Measurements from ENCODE around the gene FLT3LG.
"Not testable (repeated sequence)": the region's sequence is repeated elsewhere in the genome, so short reads cannot be mapped to it uniquely, and the experiment has no call there.

FLT3LG gene

GRCh38 chr19:49463960-49464740, 9.9 kb upstream of the FLT3LG start:
- DNase-seq = no peak

- no peak for DNase-seq
Measured at GRCh38 chr19:49465371-49465770, 8.6 kb upstream of the FLT3LG start.

GRCh38 chr19:49468199-49468598, 5.8 kb upstream of the FLT3LG start:
- DNase-seq = no peak

DNA sequence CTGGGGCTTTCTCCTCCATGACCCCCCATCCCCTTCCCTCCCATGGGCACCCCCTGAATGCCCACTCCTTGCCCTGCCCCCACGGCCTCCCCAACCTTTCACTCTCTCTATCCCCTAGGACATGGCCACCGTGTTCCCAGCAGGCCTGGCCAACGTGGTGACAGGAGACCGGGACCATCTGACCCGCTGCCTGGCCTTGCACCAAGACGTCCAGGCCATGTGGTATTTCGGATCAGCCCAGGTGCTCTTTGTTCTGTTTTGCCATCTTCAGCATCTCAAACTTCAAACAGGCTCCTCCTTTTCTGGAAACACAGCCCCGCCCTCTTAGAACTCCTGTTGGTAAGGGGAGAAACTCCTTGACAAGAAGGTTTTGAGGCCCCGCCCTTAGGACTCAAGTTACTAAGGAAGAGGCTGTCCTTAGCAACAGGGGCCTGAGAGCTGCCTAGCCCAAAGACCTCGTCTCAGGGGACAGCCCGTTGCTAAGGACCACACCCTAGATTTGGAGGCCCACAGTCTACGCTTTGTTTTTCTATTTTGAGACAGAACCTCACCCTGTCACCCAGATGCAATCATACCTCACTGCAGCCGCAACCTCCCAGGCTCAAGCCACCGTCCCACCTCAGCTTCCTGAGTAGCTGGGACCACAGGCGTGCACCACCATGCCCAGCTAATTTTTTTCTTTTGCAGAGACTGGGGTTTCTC, 5.1 kb upstream of the FLT3LG start:
- DNase-seq = peak; percentile 75

DNA sequence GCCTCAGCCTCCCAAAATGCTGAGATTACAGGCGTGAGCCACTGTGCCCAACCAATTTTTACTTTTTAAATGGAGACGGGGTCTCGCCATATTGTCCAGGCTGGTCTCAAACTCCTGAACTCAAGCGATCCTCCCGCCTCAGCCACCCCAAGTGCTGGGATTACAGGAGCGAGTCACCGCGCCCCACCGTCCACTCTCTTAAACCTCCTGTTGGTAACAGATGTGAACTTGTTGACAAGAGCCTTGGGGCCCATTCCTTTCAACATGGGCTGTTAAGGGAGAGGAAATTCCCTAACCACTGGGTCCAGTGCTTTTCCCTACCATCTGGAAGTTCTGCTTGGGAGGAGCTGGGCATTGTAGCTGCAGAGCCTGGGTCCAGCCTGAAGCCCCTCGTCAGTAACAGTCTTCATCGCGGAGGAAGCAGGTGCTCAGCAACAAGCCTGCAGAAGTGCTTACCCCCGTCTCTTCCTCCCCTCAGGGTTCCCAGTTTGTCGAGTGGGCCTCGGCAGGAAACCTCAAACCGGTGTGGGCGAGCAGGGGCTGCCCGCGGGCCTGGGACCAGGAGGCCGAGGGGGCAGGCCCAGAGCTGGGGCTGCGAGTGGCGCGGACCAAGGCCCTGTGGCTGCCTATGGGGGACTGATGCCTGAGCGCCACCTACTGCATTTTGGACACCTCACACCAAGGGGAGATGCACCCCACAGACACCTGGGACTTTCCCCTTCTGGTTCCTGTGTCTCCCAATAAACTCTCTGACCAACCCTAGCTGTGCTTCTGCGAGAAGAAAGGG, 4.0 kb upstream of the FLT3LG start:
- no peak for DNase-seq

DNA sequence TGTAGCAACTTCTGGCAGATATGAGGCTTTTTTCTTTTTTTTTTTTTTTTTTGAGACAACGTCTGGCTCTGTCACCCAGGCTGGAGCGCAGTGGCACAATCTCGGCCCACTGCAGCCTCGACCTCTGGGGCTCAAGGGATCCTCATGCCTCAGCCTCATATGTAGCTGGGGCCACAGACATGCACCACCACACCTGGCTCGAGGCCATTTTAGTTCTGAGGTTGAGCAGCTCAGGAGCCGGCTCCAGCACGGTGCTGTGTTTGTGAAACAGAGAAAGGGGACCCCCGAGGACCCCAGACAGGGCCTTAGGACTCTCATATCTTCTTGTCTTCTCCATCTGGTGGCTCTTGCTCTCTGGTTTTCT, 3.4 kb upstream of the FLT3LG start:
- no peak for DNase-seq

DNA sequence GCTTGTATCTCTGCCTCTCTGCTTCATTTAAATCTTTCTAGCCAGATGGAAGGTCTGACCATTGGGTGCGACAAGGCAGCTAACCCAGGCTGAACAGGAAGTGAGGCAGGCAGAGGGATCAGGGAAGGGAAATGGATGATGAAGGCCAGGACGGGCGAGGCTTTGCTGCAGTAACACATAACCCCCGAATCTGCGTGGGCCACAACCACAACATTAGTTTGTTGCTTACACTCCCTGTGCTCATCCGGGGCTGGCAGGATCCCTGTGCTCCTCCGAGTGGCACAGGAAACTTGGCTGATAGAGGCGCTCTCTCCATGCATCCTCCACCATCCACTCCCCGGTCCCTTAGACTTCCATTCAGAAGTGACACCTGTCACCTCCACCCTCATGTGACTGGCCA, 1.1 kb upstream of the FLT3LG start:
- no peak for DNase-seq

- not testable (repeated sequence) for DNase-seq
Measured at GRCh38 chr19:49473501-49473867, 531 bp upstream of the FLT3LG start.

- DNase-seq = no peak
Measured at GRCh38 chr19:49474542-49474924, 518 bp downstream of the FLT3LG start.

DNA sequence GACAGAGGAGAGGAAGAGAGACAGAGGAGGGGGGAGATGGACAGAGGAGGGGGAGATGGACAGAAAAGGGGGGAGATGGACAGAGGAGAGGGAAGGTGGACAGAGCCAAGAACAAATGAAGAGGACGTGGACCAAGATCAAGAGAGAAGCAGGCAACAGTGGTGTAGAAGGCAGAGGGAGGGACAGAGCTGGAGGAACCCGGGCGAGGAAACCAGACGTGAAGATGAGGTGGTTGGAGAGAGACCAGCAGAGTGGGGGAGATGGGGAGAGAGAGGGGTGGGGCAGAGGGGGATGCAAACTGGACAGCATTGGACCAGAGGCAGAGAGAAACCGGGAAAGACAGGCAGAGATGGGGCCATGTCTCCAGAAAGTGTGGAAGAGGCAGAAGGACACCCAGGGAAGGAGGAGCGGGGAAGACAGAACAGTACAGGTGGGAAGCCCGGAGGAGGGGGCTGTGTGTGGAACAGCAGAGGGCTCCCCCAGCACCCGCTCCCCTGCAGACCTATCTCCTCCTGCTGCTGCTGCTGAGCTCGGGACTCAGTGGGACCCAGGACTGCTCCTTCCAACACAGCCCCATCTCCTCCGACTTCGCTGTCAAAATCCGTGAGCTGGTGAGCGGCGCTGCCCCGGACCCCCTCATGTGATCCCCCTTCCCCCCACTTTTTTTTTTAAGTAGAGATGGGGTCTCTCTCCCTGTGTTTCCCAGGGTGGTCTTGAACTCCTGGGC, 1.3 kb downstream of the FLT3LG start:
- DNase-seq = no peak

- DNase-seq = no peak
Measured at GRCh38 chr19:49475995-49476880, 2.2 kb downstream of the FLT3LG start.

GRCh38 chr19:49479975-49480628, 6.1 kb downstream of the FLT3LG start:
- no peak for DNase-seq

- no peak for DNase-seq
Measured at GRCh38 chr19:49481020-49481683, 7.1 kb downstream of the FLT3LG start.

DNA sequence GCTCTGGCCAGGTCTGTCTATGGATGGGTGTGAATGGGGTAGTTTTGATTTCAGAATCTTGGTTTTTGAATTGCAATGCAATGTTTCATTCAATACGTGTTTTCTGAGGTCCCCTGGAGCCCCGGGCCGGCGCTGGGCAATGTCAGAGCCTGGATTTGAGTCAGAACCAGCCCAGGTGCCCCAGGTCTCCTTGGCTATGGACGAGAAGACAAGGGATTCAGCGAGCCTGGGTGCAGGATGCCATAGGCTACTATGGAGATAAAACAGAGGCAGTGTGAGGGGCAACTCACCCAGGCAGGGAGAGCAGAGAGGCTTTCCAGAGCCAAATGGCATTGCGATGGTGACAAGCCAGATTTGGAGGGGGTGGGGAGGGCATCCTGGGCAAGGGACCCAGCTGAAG, 12.2 kb downstream of the FLT3LG start:
- no peak for DNase-seq

- no peak for DNase-seq
Measured at GRCh38 chr19:49486710-49487276, 12.8 kb downstream of the FLT3LG start.

DNA sequence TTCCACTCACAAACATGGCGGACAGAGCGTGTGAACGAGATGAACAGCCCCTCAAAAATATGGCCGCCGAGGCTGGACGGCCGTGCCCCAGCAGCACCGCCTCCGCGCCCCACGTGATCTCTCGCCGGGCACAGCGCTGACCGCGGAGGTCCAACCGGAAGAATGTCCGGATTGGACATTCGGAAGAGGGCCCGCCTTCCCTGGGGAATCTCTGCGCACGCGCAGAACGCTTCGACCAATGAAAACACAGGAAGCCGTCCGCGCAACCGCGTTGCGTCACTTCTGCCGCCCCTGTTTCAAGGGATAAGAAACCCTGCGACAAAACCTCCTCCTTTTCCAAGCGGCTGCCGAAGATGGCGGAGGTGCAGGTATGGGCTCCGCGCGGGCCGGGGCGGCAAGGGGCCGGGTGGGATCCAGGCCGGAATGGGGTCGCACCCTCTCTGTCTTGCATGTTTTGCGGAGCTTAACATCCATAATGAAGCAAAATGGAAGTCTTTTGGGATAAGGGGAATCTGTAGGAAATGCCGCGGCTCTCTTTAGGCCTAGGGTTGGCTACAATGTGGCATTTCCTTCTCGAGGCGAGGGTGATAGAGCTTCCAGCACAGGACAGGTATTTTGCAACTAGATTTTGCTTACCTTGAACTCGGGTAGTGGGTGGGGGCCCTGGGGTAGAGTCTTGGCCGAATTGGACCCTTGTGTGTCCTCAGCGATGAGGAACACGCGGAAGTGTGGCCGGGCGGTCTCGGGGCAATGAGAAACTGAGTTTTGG, 13.4 kb downstream of the FLT3LG start, which contains the start of gene RPL13A:
TSS of gene RPL13A (plus strand) at position 332 of the 769 bp plus-strand sequence. CDS start at position 354, 22 bp downstream.
- DNase-seq = peak; percentile 100

- no peak for DNase-seq
Measured at GRCh38 chr19:49488046-49488862, 14.2 kb downstream of the FLT3LG start.

- no peak for DNase-seq
Measured at GRCh38 chr19:49488863-49489537, 15.0 kb downstream of the FLT3LG start.
